HepG2 (cell line): ENCODE results near the gene OR6S1. TPM values are rescaled to one million over a fixed set of nuclear protein-coding genes. Genes with fewer than 3 reads are reported as not detected.

ENCODE experiments used
- BHLHE40 ChIP-seq: IDR thresholded peaks from 2 replicates; pipeline ENCODE4 v1.6.1; 2011; ENCODE audit warnings: low read length, improper control_type of control experiment
- DRAP1 ChIP-seq: IDR thresholded peaks from 2 replicates; pipeline ENCODE4 v1.6.1; 2016; ENCODE audit warnings: missing genetic modification reagents, missing compliant biosample characterization
- ETV6 ChIP-seq: sonication (generic); formaldehyde crosslinking; conservative IDR thresholded peaks from 2 replicates; pipeline ENCODE4 v1.4.0; 2020; ENCODE audit warnings: missing genetic modification reagents
- HBP1 ChIP-seq: IDR thresholded peaks from 2 replicates; pipeline ENCODE4 v1.6.1; 2016; ENCODE audit warnings: low read depth, control low read depth
- HDAC6 ChIP-seq: fragments of 200-600 bp; sonication (generic); IDR thresholded peaks from 2 replicates; pipeline ENCODE4 v1.7.0; 2017; ENCODE audit warnings: mild to moderate bottlenecking, antibody characterized with exemption, low read length, low read depth
- KDM5A ChIP-seq: fragments of 200-600 bp; sonication (generic); IDR thresholded peaks from 2 replicates; pipeline ENCODE4 v1.7.0; 2018; ENCODE audit warnings: antibody characterized with exemption, mild to moderate bottlenecking, low read length, borderline replicate concordance
- KDM5B ChIP-seq: sonication (generic); formaldehyde crosslinking; IDR thresholded peaks from 2 replicates; pipeline ENCODE4 v1.4.0; 2020; ENCODE audit warnings: missing genetic modification reagents, mild to moderate bottlenecking, borderline replicate concordance
- MXD3 ChIP-seq: IDR thresholded peaks from 2 replicates; pipeline ENCODE4 v1.6.1; 2016; ENCODE audit warnings: mild to moderate bottlenecking, missing biosample characterization, missing genetic modification reagents
- PHB2 ChIP-seq: fragments of 450-650 bp; IDR thresholded peaks from 2 replicates; pipeline ENCODE4 v1.6.1; 2018; ENCODE audit not compliant: partially characterized antibody
- SKI ChIP-seq: fragments of 450-650 bp; IDR thresholded peaks from one replicate; pipeline ENCODE4 v1.6.1; 2018; ENCODE audit warnings: mild to moderate bottlenecking; ENCODE audit not compliant: partially characterized antibody
- TEAD3 ChIP-seq: optimal IDR thresholded peaks from 2 replicates; pipeline ENCODE3; 2016; ENCODE audit warnings: borderline replicate concordance
- TFDP1 ChIP-seq: IDR thresholded peaks from 2 replicates; pipeline ENCODE4 v1.6.1; 2016; ENCODE audit warnings: missing compliant biosample characterization, missing genetic modification reagents, borderline replicate concordance
- TOPORS ChIP-seq: sonication (generic); formaldehyde crosslinking; IDR thresholded peaks from 2 replicates; pipeline ENCODE4 v1.8.0; 2023; ENCODE audit warnings: mild to moderate bottlenecking, missing genetic modification reagents
- U2AF2 ChIP-seq: fragments of 200-400 bp; formaldehyde crosslinking; IDR thresholded peaks from 2 replicates; pipeline ENCODE4 v1.6.1; 2017; ENCODE audit warnings: low read depth, mild to moderate bottlenecking, low read length
- ZBTB25 ChIP-seq: IDR thresholded peaks from 2 replicates; pipeline ENCODE4 v1.6.1; 2018; ENCODE audit warnings: missing genetic modification reagents
- ZFP62 ChIP-seq: sonication (generic); formaldehyde crosslinking; IDR thresholded peaks from 2 replicates; pipeline ENCODE4 v1.4.0; 2020; ENCODE audit warnings: missing genetic modification reagents
- ZNF124 ChIP-seq: sonication (generic); formaldehyde crosslinking; IDR thresholded peaks from 2 replicates; pipeline ENCODE4 v1.4.0; 2020; ENCODE audit warnings: missing genetic modification reagents
- ZNF34 ChIP-seq: sonication (generic); formaldehyde crosslinking; IDR thresholded peaks from 2 replicates; pipeline ENCODE4 v1.4.0; 2020; ENCODE audit warnings: mild to moderate bottlenecking, missing genetic modification reagents, borderline replicate concordance
- ZNF350 ChIP-seq: sonication (generic); formaldehyde crosslinking; IDR thresholded peaks from 2 replicates; pipeline ENCODE4 v1.4.0; 2020; ENCODE audit warnings: mild to moderate bottlenecking, low read depth, missing genetic modification reagents, borderline replicate concordance
- ZNF44 ChIP-seq: sonication (generic); formaldehyde crosslinking; IDR thresholded peaks from 2 replicates; pipeline ENCODE4 v1.5.1; 2020; ENCODE audit warnings: mild to moderate bottlenecking, missing genetic modification reagents
- ZNF687 ChIP-seq: sonication (generic); formaldehyde crosslinking; IDR thresholded peaks from 2 replicates; pipeline ENCODE4 v1.5.1; 2020; ENCODE audit warnings: mild to moderate bottlenecking, missing genetic modification reagents, moderate library complexity
- ZNF709 ChIP-seq: sonication (generic); formaldehyde crosslinking; IDR thresholded peaks from 2 replicates; pipeline ENCODE4 v1.5.0; 2020; ENCODE audit warnings: mild to moderate bottlenecking, missing genetic modification reagents
- polyA plus RNA-seq, 8 experiments: library from polyadenylated mRNA; depleted of rRNA in 3 of 8; stranded (reverse) in 7 of 8; unstranded in 1 of 8; fragments of >200 nt; fragmentation: Illumina TruSeq in 4 of 8; extraction: Trizol in 4 of 8; gene quantifications; 2 replicates each; pipeline versions ENCODE4 v1.2.1 to v1.2.3, GENCODE V29; 2011 to 2016; ENCODE audit warnings: low read depth in 4 of 8, missing spikeins in 1 of 8, mixed read lengths in 1 of 8; ENCODE audit not compliant: insufficient read depth in 1 of 8
- total RNA-seq, 5 experiments: library from RNA; depleted of rRNA; stranded (reverse); fragments of >200 nt; fragmentation: Illumina TruSeq; extraction: Trizol; gene quantifications; 2 replicates each; pipeline ENCODE4 v1.2.3, GENCODE V29; 2016; ENCODE audit warnings: low read depth in 1 of 5

Gene OR6S1
- total and polyA plus RNA-seq, 2 of the 13 experiments (the other 11 are each of a cell fraction or from before 2014, with no cell fraction given), result 0.09 TPM; not detected in 1

- TF ChIP-seq ZNF709 (CRISPR knock-in tag) (no peak), KDM5B (no peak), TOPORS (CRISPR knock-in tag) (no peak; the same call in 1 of the 2 replicates), ZFP62 (CRISPR knock-in tag) (no peak), SKI (no peak), TFDP1 (peak; percentile 6; the same call in 1 of the 2 replicates), BHLHE40 (no peak), TEAD3 (CRISPR knock-in tag) (peak; percentile 49), DRAP1 (CRISPR knock-in tag) (peak; percentile 59; the same call in 1 of the 2 replicates), KDM5A (no peak), PHB2 (no peak), ZNF350 (CRISPR knock-in tag) (peak; percentile 62; the same call in 1 of the 2 replicates), ZBTB25 (CRISPR knock-in tag) (no peak), ZNF124 (no peak), MXD3 (CRISPR knock-in tag) (0 out of 2 replicates have a peak, but pooled peaks have one; percentile 12), ZNF34 (CRISPR knock-in tag) (no peak), ZNF44 (CRISPR knock-in tag) (no peak), HDAC6 (no peak), U2AF2 (no peak), ZNF687 (CRISPR knock-in tag) (no peak), HBP1 (no peak), ETV6 (CRISPR knock-in tag) (no peak)
Observed at GRCh38 chr14:20630340-20631022, 11.0 kb downstream of the OR6S1 start (continued).
